Mucosa of descending colon (tissue), 3 donors: Measurements from ENCODE around the gene C15orf62. TPM values are rescaled to one million over a fixed set of nuclear protein-coding genes. Genes with fewer than 3 reads are reported as not detected.
A peak's percentile ranks its signal among the peaks of the same experiment; 100 is the strongest.

ENCODE experiments used
- ATAC-seq: fragments of 200-7000 bp; cut with Tn5 transposase; one replicate; pipeline ENCODE4 v1.9.1; 2020; ENCODE audit warnings: mild to moderate bottlenecking, moderate library complexity
- DNase-seq, 3 donors: peaks; one replicate each; pipeline ENCODE4 v3.0.0-alpha.2; 2020
- H3K36me3 ChIP-seq: fragments of 200-600 bp; one replicate; pipeline ENCODE4 v1.8.0; 2021; ENCODE audit warnings: low read depth, mild to moderate bottlenecking
- H3K4me1 ChIP-seq: fragments of 200-600 bp; one replicate; pipeline ENCODE4 v1.8.0; 2021; ENCODE audit warnings: low read depth, mild to moderate bottlenecking
- H3K4me3 ChIP-seq: fragments of 200-600 bp; one replicate; pipeline ENCODE4 v1.8.0; 2021; ENCODE audit warnings: mild to moderate bottlenecking
- H3K9me3 ChIP-seq: fragments of 200-600 bp; one replicate; pipeline ENCODE4 v1.8.0; 2021; ENCODE audit warnings: mild to moderate bottlenecking
- CTCF ChIP-seq: fragments of 200-600 bp; IDR thresholded peaks from one replicate; pipeline ENCODE4 v1.8.0; 2022; ENCODE audit warnings: antibody characterized with exemption, mild to moderate bottlenecking
- intact Hi-C, 2 donors: fragments of 100-400 bp; cut with DNase I in 1 of 2; cut with micrococcal nuclease in 1 of 2; formaldehyde crosslinking; loops; one replicate each; pipeline versions ENCODE4 v1.11.0 to v1.11.1; 2022; cut with DNase I, micrococcal nuclease
- total RNA-seq, 3 donors: library from RNA; stranded (reverse); fragmentation: NEBNext Ultra II Directional in 2 of 3; extraction: Animal tissue kit (Norgen Biotek cat#: 25700) in 2 of 3; gene quantifications; one replicate each; pipeline versions ENCODE4 v1.2.1 to v1.2.4, GENCODE V29; 2021 to 2023
- donor health status: DM: no; HTN: no; CAD: no; lungs with moderate emphysema.
- donor health status: DM: no; HTN: no; CAD: no.
- donor health status: DM: no; HTN: yes; CAD: no.

Gene C15orf62
- total RNA-seq, 3 donors from 2014 or later: 0.32 to 0.63 (median 0.35) TPM

- Histone ChIP-seq H3K36me3 (no peaks in the 10 kb centered on the region), H3K4me3 (no peak overlapping the region), H3K4me1 (peaks cover 12% of the 10 kb centered on the region), H3K9me3 (no peaks in the 10 kb centered on the region)
- DNase-seq (no peak), ATAC-seq (no peak)
- no peak for TF ChIP-seq CTCF
- intact Hi-C loops: no loop called here
Observed at GRCh38 chr15:40756938-40757337, 12.8 kb upstream of the C15orf62 start.

- TF ChIP-seq CTCF: no peak
Observed at GRCh38 chr15:40759961-40760360, 9.8 kb upstream of the C15orf62 start.

GRCh38 chr15:40762919-40763800 is 6.6 kb upstream of the C15orf62 start:
- H3K4me3 ChIP-seq: peak overlapping the region; percentile 12
- H3K36me3 ChIP-seq: no peaks in the 10 kb centered on the region
- TF ChIP-seq CTCF: no peak
- intact Hi-C loops: no loop called here
- H3K9me3 ChIP-seq: no peaks in the 10 kb centered on the region
- ATAC-seq (peak; percentile 53), DNase-seq (peak; percentile 87 to 90 (median 88))
- peaks cover 31% of the 10 kb centered on the region for H3K4me1 ChIP-seq

More at GRCh38 chr15:40759961-40760360, 9.8 kb upstream of the C15orf62 start:
- no peaks in the 10 kb centered on the region for H3K9me3 ChIP-seq
- no peaks in the 10 kb centered on the region for H3K36me3 ChIP-seq
- H3K4me1 ChIP-seq: peaks cover 12% of the 10 kb centered on the region
- ATAC-seq: no peak
- intact Hi-C loops: no loop called here
- DNase-seq: no peak
- no peak overlapping the region for H3K4me3 ChIP-seq

GRCh38 chr15:40763801-40764628 is 5.8 kb upstream of the C15orf62 start, which contains the start of gene GCHFR:
Gene GCHFR (plus strand): TSS chr15:40764068. CDS start chr15:40764181, 113 bp downstream.
- H3K36me3 ChIP-seq: no peaks in the 10 kb centered on the region

More at GRCh38 chr15:40763801-40764628, 5.8 kb upstream of the C15orf62 start, which contains the start of gene GCHFR:
- ATAC-seq (peak; percentile 79), DNase-seq (peak; percentile 85 to 91 (median 91))
- peak within 1 kb of the TSS; percentile 12 for H3K4me3 ChIP-seq
- peaks cover 39% of the 10 kb centered on the region for H3K4me1 ChIP-seq
- H3K9me3 ChIP-seq: no peaks in the 10 kb centered on the region
- TF ChIP-seq CTCF: no peak
- intact Hi-C loops: no loop called here
